WTC11 (cell line): ENCODE measurements around the gene CELF4. TPM values are rescaled to one million over a fixed set of nuclear protein-coding genes. Genes with fewer than 3 reads are reported as not detected.

ENCODE experiments used
- ATAC-seq: fragments of 200-7000 bp; cut with Tn5 transposase; 2 replicates; pipeline ENCODE4 v1.10.0; 2021; ENCODE audit warnings: mild to moderate bottlenecking, moderate library complexity
- CTCF ChIA-PET: fragments of 300-600 bp; sonication (Branson Sonifier 250); formaldehyde crosslinking; loops from one replicate; lab custom pipeline; 2021; ENCODE audit warnings: antibody characterized with exemption; lab: Charles Lee
- POLR2A ChIA-PET: fragments of 350-600 bp; sonication (Branson Sonifier 250); formaldehyde crosslinking; loops from one replicate; lab custom pipeline; 2021; ENCODE audit warnings: antibody characterized with exemption; lab: Charles Lee
- DNase-seq: peaks from one replicate; pipeline ENCODE4 v3.0.0; 2021; ENCODE audit warnings: low spot score
- H3K27ac Mint-ChIP-seq: 2 replicates; pipeline ENCODE4 v1.8.0; 2021; ENCODE audit warnings: mixed read lengths
- H3K27me3 Mint-ChIP-seq: 2 replicates; pipeline ENCODE4 v1.8.0; 2021; ENCODE audit warnings: low read depth, mild to moderate bottlenecking, moderate library complexity, mixed read lengths
- H3K36me3 Mint-ChIP-seq: 2 replicates; pipeline ENCODE4 v1.8.0; 2021; ENCODE audit warnings: mixed read lengths
- H3K4me1 Mint-ChIP-seq: 2 replicates; pipeline ENCODE4 v1.8.0; 2022; ENCODE audit warnings: mixed read lengths
- H3K4me3 Mint-ChIP-seq: 2 replicates; pipeline ENCODE4 v1.8.0; 2021; ENCODE audit warnings: mild to moderate bottlenecking, moderate library complexity, mixed read lengths
- H3K9me3 Mint-ChIP-seq: 2 replicates; pipeline ENCODE4 v1.8.0; 2021; ENCODE audit warnings: mixed read lengths
- AFF4 ChIP-seq: sonication (generic); formaldehyde crosslinking; IDR thresholded peaks from 2 replicates; pipeline ENCODE4 v1.8.1; 2023; ENCODE audit warnings: mild to moderate bottlenecking, missing genetic modification reagents, borderline replicate concordance
- ATF1 ChIP-seq: sonication (generic); formaldehyde crosslinking; IDR thresholded peaks from 2 replicates; pipeline ENCODE4 v1.8.1; 2023; ENCODE audit warnings: mild to moderate bottlenecking, moderate library complexity, missing genetic modification reagents
- FOXJ3 ChIP-seq: sonication (generic); formaldehyde crosslinking; IDR thresholded peaks from 2 replicates; pipeline ENCODE4 v1.9.0; 2021; ENCODE audit warnings: missing genetic modification reagents, mild to moderate bottlenecking, borderline replicate concordance
- GTF2I ChIP-seq: fragments of 250-450 bp; sonication (Bioruptor Pico); conservative IDR thresholded peaks from 2 replicates; pipeline ENCODE4 v1.4.0; 2021; ENCODE audit warnings: mild to moderate bottlenecking
- NR1H2 ChIP-seq: sonication (generic); formaldehyde crosslinking; IDR thresholded peaks from 2 replicates; pipeline ENCODE4 v1.9.0; 2021; ENCODE audit warnings: mild to moderate bottlenecking, moderate library complexity, missing genetic modification reagents
- PRDM15 ChIP-seq: sonication (generic); formaldehyde crosslinking; IDR thresholded peaks from 2 replicates; pipeline ENCODE4 v1.8.0; 2022; ENCODE audit warnings: missing genetic modification reagents
- ZNF281 ChIP-seq: sonication (generic); formaldehyde crosslinking; IDR thresholded peaks from 2 replicates; pipeline ENCODE4 v1.8.0; 2023; ENCODE audit warnings: mild to moderate bottlenecking, missing genetic modification reagents
- total RNA-seq: library from RNA; stranded (reverse); gene quantifications from 3 replicates; pipeline ENCODE4 v1.2.3, GENCODE V29; 2021

The CELF4 gene
- total RNA-seq, 1 experiment from 2014 or later: 2.9 TPM

GRCh38 chr18:37299471-37300304, 265.9 kb downstream of the CELF4 start (continued):
- no peak for TF ChIP-seq PRDM15 (CRISPR knock-in tag)
- no peak for TF ChIP-seq GTF2I (CRISPR knock-in tag)
- TF ChIP-seq ATF1 (CRISPR knock-in tag): no peak

- Mint-ChIP-seq H3K27ac (no peak overlapping the region), H3K9me3 (no peaks in the 10 kb centered on the region), H3K4me1 (peaks cover 5% of the 10 kb centered on the region; the same call in 1 of the 2 replicates), H3K36me3 (no peaks in the 10 kb centered on the region), H3K4me3 (no peak overlapping the region), H3K27me3 (peaks cover 4% of the 10 kb centered on the region; the same call in 1 of the 2 replicates)
- TF ChIP-seq AFF4: no peak
- POLR2A ChIA-PET: no interaction called here
- CTCF ChIA-PET: interaction anchor here (1.1 kb wide), 1 partner anchor 23 kb away, joined by 3 read pairs; no protein-coding TSS in a partner anchor
- no peak for ATAC-seq
- no peak for DNase-seq
Observed at GRCh38 chr18:37298816-37299215, 266.8 kb downstream of the CELF4 start.

GRCh38 chr18:37297106-37297505, 268.5 kb downstream of the CELF4 start:
- ATAC-seq: no peak
- H3K4me3 Mint-ChIP-seq: no peak overlapping the region
- no peaks in the 10 kb centered on the region for H3K9me3 Mint-ChIP-seq
- peaks cover 4% of the 10 kb centered on the region; the same call in 1 of the 2 replicates for H3K27me3 Mint-ChIP-seq
- DNase-seq: no peak
- H3K4me1 Mint-ChIP-seq: peaks cover 5% of the 10 kb centered on the region; the same call in 1 of the 2 replicates
- ChIA-PET POLR2A (no interaction called here), CTCF (interaction anchor here (1.7 kb wide), 1 partner anchor 8 kb away, joined by 4 read pairs; no protein-coding TSS in a partner anchor)
- H3K36me3 Mint-ChIP-seq: no peaks in the 10 kb centered on the region
- H3K27ac Mint-ChIP-seq: no peak overlapping the region
- TF ChIP-seq FOXJ3 (CRISPR knock-in tag): no peak
- no peak for TF ChIP-seq ZNF281 (CRISPR knock-in tag)
- no peak for TF ChIP-seq NR1H2 (CRISPR knock-in tag)
- no peak for TF ChIP-seq PRDM15 (CRISPR knock-in tag)
